GM19463 (cell line): ENCODE results near the gene GALNT15.

Source experiments
- ATAC-seq: cut with Tn5 transposase; IDR thresholded peaks from one replicate; pipeline ENCODE4 v1.9.1; 2021; ENCODE audit warnings: mild to moderate bottlenecking, moderate library complexity; ENCODE audit not compliant: unreplicated experiment

The GALNT15 gene

DNA sequence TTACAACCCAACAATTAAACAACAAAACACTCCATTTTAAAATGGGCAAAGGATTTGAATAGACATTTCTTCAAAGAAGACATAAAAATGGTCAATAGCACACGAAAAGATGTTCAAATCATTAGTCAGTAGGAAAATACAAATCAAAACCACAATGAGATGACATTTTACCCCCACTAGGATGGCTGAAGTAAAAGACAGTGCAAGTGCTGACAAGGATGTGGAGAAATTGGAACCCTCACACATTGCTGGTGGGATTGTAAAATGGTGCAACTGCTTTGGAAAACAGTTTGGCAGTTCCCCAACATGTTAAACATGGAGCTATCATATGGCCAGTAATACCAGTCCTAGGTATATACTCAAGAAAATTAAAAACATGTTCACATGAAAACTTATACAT lies 11.6 kb downstream of the GALNT15 start:
- no peak for ATAC-seq

- no peak for ATAC-seq
Measured at GRCh38 chr3:16186565-16186964, 12.1 kb downstream of the GALNT15 start.

- ATAC-seq = no peak
Measured at GRCh38 chr3:16187213-16187790, 12.8 kb downstream of the GALNT15 start.

GRCh38 chr3:16188071-16188470 lies 13.6 kb downstream of the GALNT15 start:
- no peak for ATAC-seq

GRCh38 chr3:16189201-16189600 lies 14.7 kb downstream of the GALNT15 start:
- no peak for ATAC-seq

GRCh38 chr3:16190704-16191103 lies 16.2 kb downstream of the GALNT15 start:
- no peak for ATAC-seq

- ATAC-seq = no peak
Measured at GRCh38 chr3:16191591-16191990, 17.1 kb downstream of the GALNT15 start.

DNA sequence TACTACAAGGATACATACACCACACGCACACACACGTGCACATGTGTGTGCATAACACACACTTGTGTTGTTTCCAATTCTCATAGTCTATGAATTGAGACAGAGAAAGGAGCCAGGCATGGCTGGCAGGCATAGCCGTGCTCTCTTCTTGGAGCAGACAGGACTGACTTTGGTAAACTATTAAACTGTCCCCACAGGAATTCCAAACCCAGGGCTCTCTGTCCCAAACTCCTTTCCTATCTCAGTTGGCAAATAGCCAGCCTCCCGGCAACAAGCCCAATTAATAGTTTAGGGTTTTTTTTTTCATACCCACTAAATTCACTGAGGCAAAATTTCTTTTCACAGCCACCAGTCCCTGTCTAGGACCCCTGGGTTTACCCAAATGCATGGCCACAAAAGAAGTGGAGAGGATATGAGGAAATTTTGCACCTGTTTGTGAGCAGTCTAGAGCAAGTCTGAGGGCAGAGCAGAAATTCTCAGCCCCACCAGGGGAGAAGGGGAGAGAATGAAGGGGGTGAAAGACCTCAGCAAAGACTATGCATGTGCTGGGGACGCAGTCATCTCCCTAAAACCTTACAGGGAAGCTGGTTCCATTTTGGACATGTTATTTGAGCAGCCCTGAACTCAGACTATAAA lies 17.8 kb downstream of the GALNT15 start:
- ATAC-seq = no peak

DNA sequence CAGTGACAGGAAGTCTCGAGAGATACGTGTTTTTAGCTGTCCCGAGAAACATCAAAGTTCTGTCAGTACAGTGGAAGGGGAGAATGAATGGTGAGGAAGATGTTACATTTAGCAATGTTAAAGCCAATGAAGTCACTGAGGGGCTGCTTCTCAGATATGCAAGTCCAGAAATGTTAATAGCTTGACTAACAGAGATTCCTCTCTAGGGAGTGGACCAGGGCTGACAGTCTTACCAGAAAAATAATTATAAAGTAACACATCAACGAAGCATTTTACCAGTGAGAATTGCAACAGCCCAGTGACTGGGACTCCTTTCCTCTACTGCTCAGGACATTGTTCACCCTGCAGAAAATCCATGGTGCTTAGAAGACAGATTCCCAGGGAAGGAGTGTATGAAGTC lies 23.9 kb downstream of the GALNT15 start:
- no peak for ATAC-seq

- no peak for ATAC-seq
Measured at GRCh38 chr3:16199769-16200168, 25.3 kb downstream of the GALNT15 start.

DNA sequence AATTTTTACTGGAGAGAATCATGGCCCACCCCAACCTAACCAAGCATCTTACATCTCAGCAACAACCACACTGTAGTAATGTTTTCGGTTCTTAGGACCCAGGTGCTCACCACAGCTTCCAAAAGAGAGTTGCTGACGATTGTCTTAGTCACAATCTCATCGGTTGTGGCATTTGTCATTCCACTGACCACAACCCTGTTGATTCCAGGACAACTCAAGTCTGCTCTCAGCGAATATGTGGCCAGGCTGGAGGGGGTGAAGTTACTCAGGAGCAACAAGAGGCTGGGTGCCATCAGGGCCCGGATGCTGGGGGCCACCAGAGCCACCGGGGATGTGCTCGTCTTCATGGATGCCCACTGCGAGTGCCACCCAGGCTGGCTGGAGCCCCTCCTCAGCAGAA lies 25.9 kb downstream of the GALNT15 start:
- ATAC-seq = no peak

DNA sequence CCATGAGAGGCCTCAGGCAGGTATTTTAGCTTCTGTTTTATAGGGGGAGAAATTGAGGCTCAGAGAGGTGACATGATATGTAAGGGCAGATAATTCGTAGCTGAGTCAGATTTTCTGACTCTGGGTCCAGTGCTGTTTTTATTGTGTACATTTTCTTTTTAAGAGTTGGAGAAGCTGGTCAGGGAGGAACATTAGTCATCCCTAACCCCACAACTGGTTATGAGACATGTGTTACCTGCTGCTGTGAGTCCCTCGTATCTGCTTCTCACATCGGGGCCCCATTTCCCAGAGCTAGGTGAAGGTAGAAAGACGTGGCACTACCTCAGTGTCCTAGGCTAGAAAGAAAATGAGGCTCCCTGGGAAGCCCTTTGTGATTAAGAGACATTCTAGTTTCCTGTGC lies 28.6 kb downstream of the GALNT15 start:
- ATAC-seq = no peak

DNA sequence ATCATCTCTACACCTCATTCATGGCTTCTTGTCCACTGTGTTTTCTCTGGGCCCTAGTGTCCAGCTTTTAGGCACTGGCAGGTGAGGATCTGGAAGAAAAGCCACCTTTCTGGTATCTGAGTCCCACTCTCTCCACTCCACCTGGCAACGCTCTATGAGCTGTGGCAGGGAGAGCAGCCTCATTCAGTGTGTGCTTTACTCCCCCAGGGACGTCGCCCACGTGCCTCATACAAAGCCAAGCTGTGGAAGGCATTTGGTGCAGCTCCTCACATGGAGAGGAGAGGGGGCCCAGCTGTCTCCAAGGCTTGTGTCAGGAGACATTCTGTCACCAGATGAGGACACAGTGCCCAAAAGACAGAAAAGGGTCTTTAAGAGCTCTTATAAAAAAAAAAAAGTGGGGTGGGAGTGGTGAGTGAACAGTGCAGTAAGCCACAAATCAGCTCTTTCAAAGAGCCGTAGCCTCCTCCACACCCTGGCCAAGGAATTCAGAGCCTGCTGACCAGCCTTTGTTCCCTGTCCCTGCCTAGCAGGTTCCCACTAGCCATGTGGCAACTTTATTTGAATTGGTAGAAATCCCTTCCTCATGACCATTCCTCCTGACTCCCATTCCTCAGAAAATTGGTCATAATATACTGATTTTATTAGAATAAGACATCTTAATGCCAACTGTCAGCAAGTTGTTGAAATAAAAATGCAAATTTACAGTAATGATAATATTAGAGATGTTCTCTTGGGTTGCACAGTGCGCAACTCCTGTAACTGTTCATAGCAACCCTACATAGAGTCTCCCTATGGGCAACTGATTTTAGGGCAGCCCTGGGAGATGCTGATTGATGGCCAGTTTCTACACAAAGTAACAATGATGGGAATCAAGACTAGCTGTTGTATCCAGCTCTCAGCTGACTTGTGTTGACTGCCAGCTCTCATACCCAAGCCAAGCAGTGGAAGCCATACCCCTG lies 29.5 kb downstream of the GALNT15 start:
- no peak for ATAC-seq

- ATAC-seq = no peak
Measured at GRCh38 chr3:16204751-16205150, 30.3 kb downstream of the GALNT15 start.

DNA sequence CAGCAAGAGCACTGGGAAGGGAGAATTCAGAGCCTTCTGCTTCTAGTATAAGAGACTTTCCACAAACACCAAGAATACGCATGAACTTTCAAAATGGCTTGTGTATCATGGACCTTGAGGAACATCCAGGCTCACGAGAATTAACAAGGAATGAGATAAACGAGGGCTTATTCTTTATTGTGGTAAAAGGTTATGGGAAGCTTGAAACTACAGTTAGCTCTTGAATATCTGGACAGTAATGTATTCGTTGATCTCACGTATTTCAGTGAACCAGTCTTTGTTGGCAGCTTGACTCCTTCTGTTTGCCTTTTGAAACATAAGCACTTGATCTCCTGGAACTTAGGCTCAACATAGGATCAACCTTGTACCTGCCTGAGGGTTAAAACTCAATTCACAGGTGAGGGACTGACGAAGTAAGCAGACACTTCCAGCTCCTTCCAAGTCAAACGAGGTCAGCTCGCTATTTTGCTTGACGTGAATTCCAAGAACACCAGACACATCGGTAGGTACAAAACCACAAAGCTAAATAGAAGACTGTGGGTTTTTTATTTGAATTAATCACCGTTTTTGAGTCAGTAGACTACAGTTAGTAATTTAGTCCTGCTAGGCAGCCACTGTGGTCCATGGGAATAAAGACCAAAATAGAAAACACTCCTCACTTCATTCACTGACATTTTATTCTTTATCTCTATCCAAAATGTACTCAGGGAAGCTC lies 30.8 kb downstream of the GALNT15 start:
- ATAC-seq = no peak

- ATAC-seq = no peak
Measured at GRCh38 chr3:16207031-16207430, 32.6 kb downstream of the GALNT15 start.

DNA sequence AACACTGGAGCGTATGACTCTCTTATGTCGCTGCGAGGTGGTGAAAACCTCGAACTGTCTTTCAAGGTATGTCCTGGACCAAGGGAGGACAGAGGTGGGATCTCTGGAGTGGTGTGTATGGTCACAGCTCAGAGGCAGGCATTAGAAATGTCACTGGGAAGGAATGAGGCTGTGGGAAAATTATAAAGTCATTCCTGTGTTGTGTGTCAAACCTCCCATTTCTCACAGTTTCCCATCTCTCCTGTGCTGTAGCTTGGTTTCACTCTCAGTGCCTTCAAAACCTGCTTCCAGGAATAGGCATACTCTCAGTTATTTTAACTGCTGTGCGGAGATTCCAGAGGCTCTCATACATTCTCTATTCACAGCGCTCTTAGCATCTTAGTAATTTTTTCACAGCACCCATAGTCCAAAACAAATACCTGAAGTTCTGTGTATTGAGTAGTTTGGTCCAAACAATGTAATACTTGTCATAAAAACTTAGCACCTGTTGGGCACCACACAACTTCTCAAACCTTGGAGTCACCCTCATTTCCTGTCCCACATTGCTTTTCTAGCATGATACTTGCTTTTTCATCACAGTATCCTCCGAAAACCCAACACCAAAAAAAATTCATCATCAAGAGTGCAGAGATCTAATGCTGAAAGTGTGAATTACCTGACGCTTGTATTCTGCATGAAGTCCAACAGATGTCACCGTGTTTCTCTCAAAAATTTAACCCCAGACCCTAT lies 36.9 kb downstream of the GALNT15 start:
- no peak for ATAC-seq

- no peak for ATAC-seq
Measured at GRCh38 chr3:16214366-16214765, 39.9 kb downstream of the GALNT15 start.

GRCh38 chr3:16216373-16216935 lies 42.0 kb downstream of the GALNT15 start:
- ATAC-seq = no peak

DNA sequence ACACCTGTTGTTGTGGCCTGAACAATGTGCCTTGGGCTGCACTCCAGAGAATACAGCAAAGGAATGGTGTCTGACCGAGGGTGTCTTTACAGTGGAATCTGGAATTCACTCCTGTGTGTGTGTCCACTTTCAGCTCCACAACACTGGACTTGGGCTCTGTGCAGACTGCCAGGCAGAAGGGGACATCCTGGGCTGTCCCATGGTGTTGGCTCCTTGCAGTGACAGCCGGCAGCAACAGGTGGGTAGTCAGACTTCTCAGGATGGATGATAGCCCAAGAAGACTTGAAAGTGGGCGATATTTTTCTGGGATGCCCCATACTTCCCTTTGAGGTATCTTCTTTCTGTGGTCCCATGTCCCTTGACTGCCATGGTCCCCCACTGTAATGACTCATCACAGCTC lies 45.3 kb downstream of the GALNT15 start:
- no peak for ATAC-seq
